HEK293 (cell line): ENCODE data around the gene PTCD1.
A peak's percentile ranks its signal among the peaks of the same experiment; 100 is the strongest.

Experiments used
- CTCF ChIA-PET: fragments of 350-600 bp; formaldehyde crosslinking; extraction: SDS; loops from one replicate; lab custom pipeline; 2021; ENCODE audit warnings: antibody characterized with exemption; lab: Yijun Ruan, JAX
- POLR2A ChIA-PET: fragments of 300-600 bp; formaldehyde crosslinking; extraction: SDS; loops from one replicate; lab custom pipeline; 2020; ENCODE audit warnings: antibody characterized with exemption, inconsistent platforms; lab: Yijun Ruan, JAX
- H3K27ac ChIP-seq: fragments of 200-500 bp; sonication (Bioruptor generic); 2 replicates; pipeline ENCODE4 v1.5.1; 2014; ENCODE audit warnings: low read depth, low read length, control low read depth, inconsistent platforms; ENCODE audit errors: extremely low read depth
- H3K36me3 ChIP-seq, 2 experiments: fragments of 200-500 bp in 1 of 2; sonication (Bioruptor generic) in 1 of 2; 1 replicate in 1 of 2; 2 replicates in 1 of 2; pipeline ENCODE4 v1.5.1; 2014 to 2017; ENCODE audit warnings: inconsistent platforms in 2 of 2, low read length in 2 of 2; ENCODE audit not compliant: control insufficient read depth in 2 of 2, insufficient read depth in 1 of 2
- H3K4me1 ChIP-seq: fragments of 200-500 bp; sonication (Bioruptor generic); 2 replicates; pipeline ENCODE4 v1.5.1; 2014; ENCODE audit warnings: mild to moderate bottlenecking, low read length, inconsistent platforms; ENCODE audit not compliant: control insufficient read depth, insufficient read depth
- H3K4me3 ChIP-seq: 2 replicates; pipeline ENCODE4 v1.5.1; 2011; ENCODE audit warnings: low read depth, mild to moderate bottlenecking, control low read depth, low read length, moderate library complexity
- H3K9me3 ChIP-seq: fragments of 200-500 bp; sonication (Bioruptor generic); 2 replicates; pipeline ENCODE4 v1.5.1; 2014; ENCODE audit warnings: low read depth, low read length, inconsistent platforms; ENCODE audit not compliant: control insufficient read depth, insufficient read depth
- GLIS1 ChIP-seq: fragments of 450-650 bp; formaldehyde crosslinking; IDR thresholded peaks from 2 replicates; pipeline ENCODE4 v1.5.1; 2016; ENCODE audit warnings: missing biosample characterization, missing genetic modification characterization
- GLIS2 ChIP-seq: fragments of 450-650 bp; formaldehyde crosslinking; IDR thresholded peaks from 2 replicates; pipeline ENCODE4 v1.5.1; 2016; ENCODE audit warnings: missing biosample characterization, missing genetic modification characterization
- KLF9 ChIP-seq: fragments of 450-650 bp; formaldehyde crosslinking; IDR thresholded peaks from 2 replicates; pipeline ENCODE4 v1.5.1; 2016; ENCODE audit warnings: missing biosample characterization, missing genetic modification characterization, low read depth
- MYNN ChIP-seq: fragments of 450-650 bp; formaldehyde crosslinking; IDR thresholded peaks from 2 replicates; pipeline ENCODE4 v1.5.1; 2016; ENCODE audit warnings: missing biosample characterization, missing genetic modification characterization, borderline replicate concordance
- ZBTB17 ChIP-seq: fragments of 450-650 bp; formaldehyde crosslinking; IDR thresholded peaks from 2 replicates; pipeline ENCODE4 v1.5.1; 2016; ENCODE audit warnings: missing biosample characterization, missing genetic modification characterization
- ZNF280D ChIP-seq: fragments of 450-650 bp; formaldehyde crosslinking; IDR thresholded peaks from 2 replicates; pipeline ENCODE4 v1.5.1; 2016; ENCODE audit warnings: missing biosample characterization, missing genetic modification characterization
- ZNF341 ChIP-seq: fragments of 450-650 bp; formaldehyde crosslinking; IDR thresholded peaks from 2 replicates; pipeline ENCODE4; 2016; ENCODE audit warnings: low read depth, missing biosample characterization, missing genetic modification characterization
- ZNF426 ChIP-seq: fragments of 450-650 bp; formaldehyde crosslinking; IDR thresholded peaks from 2 replicates; pipeline ENCODE4 v1.5.1; 2017; ENCODE audit warnings: missing biosample characterization, missing genetic modification characterization, mild to moderate bottlenecking, inconsistent platforms, moderate library complexity
- ZNF621 ChIP-seq: fragments of 450-650 bp; formaldehyde crosslinking; IDR thresholded peaks from 2 replicates; pipeline ENCODE4 v1.5.1; 2017; ENCODE audit warnings: missing biosample characterization, missing genetic modification characterization
- ZNF677 ChIP-seq: fragments of 450-650 bp; IDR thresholded peaks from 2 replicates; pipeline ENCODE4 v1.5.0; 2018; ENCODE audit warnings: missing biosample characterization, mild to moderate bottlenecking, missing genetic modification characterization, moderate library complexity
- ZNF707 ChIP-seq: fragments of 450-650 bp; formaldehyde crosslinking; IDR thresholded peaks from 2 replicates; pipeline ENCODE4 v1.5.1; 2016; ENCODE audit warnings: missing biosample characterization, missing genetic modification characterization
- ZSCAN16 ChIP-seq: fragments of 450-650 bp; formaldehyde crosslinking; IDR thresholded peaks from 2 replicates; pipeline ENCODE4 v1.5.1; 2016; ENCODE audit warnings: missing biosample characterization, missing genetic modification characterization

Gene PTCD1

GRCh38 chr7:99399597-99399996, 39.0 kb downstream of the PTCD1 start:
- no peak overlapping the region for H3K4me3 ChIP-seq
- H3K36me3 ChIP-seq: peaks cover 38 to 88% of the 10 kb centered on the region in 2 experiments
- H3K27ac ChIP-seq: no peak overlapping the region
- no peaks in the 10 kb centered on the region for H3K9me3 ChIP-seq
- CTCF ChIA-PET: interaction anchor here (0.5 to 0.7 kb wide), 2 partner anchors 11 to 1404 kb away, joined by 3 read pairs; no protein-coding TSS in a partner anchor
- POLR2A ChIA-PET: interaction anchor here (1.2 to 1.8 kb wide), 2 partner anchors 9 kb away, joined by 6 to 10 read pairs; partner anchors contain the start of genes BUD31 and PDAP1
- TF ChIP-seq ZNF621 (tag by site-specific recombination) (no peak), KLF9 (tag by site-specific recombination) (0 out of 2 replicates have a peak, but pooled peaks have one; percentile 18), MYNN (tag by site-specific recombination) (no peak)
- TF ChIP-seq, all 188 proteins: peak for 1
- no peaks in the 10 kb centered on the region for H3K4me1 ChIP-seq

GRCh38 chr7:99398891-99399445, 39.6 kb downstream of the PTCD1 start:
- H3K36me3 ChIP-seq: peaks cover 35 to 88% of the 10 kb centered on the region in 2 experiments
- TF ChIP-seq ZNF280D (tag by site-specific recombination): no peak
- no peak for TF ChIP-seq ZNF677 (tag by site-specific recombination)
- peak; percentile 41 for TF ChIP-seq GLIS1
- TF ChIP-seq ZNF341 (tag by site-specific recombination): peak; percentile 81
- TF ChIP-seq ZSCAN16 (tag by site-specific recombination): no peak
- peak; percentile 45 for TF ChIP-seq ZBTB17 (tag by site-specific recombination)
- TF ChIP-seq, all 188 proteins: peak for 3
- ChIA-PET POLR2A (interaction anchor here (1.0 to 1.8 kb wide), 3 partner anchors 8 to 24 kb away, joined by 3 to 10 read pairs (median 6); partner anchors contain the start of genes BUD31 and PDAP1), CTCF (interaction anchor here (0.6 to 0.7 kb wide), 2 partner anchors 11 to 74 kb away, joined by 3 read pairs; no protein-coding TSS in a partner anchor)
- Histone ChIP-seq H3K27ac (no peak overlapping the region), H3K4me1 (no peaks in the 10 kb centered on the region), H3K4me3 (no peak overlapping the region), H3K9me3 (no peaks in the 10 kb centered on the region)

GRCh38 chr7:99397297-99397983, 41.2 kb downstream of the PTCD1 start:
- H3K4me3 ChIP-seq: no peak overlapping the region
- ChIA-PET POLR2A (no interaction called here), CTCF (no interaction called here)
- peaks cover 30 to 88% of the 10 kb centered on the region in 2 experiments for H3K36me3 ChIP-seq
- H3K27ac ChIP-seq: no peak overlapping the region
- H3K4me1 ChIP-seq: no peaks in the 10 kb centered on the region
- H3K9me3 ChIP-seq: no peaks in the 10 kb centered on the region
- TF ChIP-seq GLIS2 (tag by site-specific recombination) (0 out of 2 replicates have a peak, but pooled peaks have one; percentile 22), ZNF707 (no peak), ZNF426 (no peak), GLIS1 (0 out of 2 replicates have a peak, but pooled peaks have one; percentile 16)
